SK-N-SH treated with all-trans-retinoic acid at 6 μM for 48 hours (cell line): ENCODE results near the gene RBM18.

ENCODE experiments used
- BACH2 ChIP-seq: fragments of 250-450 bp; sonication (Bioruptor Pico); IDR thresholded peaks from 2 replicates; pipeline ENCODE4 v1.9.0; 2021; ENCODE audit warnings: mild to moderate bottlenecking, borderline replicate concordance
- SNAI2 ChIP-seq: fragments of 250-450 bp; sonication (Bioruptor Pico); IDR thresholded peaks from 2 replicates; pipeline ENCODE4 v1.5.0; 2020; ENCODE audit warnings: mild to moderate bottlenecking, moderate library complexity

DNA sequence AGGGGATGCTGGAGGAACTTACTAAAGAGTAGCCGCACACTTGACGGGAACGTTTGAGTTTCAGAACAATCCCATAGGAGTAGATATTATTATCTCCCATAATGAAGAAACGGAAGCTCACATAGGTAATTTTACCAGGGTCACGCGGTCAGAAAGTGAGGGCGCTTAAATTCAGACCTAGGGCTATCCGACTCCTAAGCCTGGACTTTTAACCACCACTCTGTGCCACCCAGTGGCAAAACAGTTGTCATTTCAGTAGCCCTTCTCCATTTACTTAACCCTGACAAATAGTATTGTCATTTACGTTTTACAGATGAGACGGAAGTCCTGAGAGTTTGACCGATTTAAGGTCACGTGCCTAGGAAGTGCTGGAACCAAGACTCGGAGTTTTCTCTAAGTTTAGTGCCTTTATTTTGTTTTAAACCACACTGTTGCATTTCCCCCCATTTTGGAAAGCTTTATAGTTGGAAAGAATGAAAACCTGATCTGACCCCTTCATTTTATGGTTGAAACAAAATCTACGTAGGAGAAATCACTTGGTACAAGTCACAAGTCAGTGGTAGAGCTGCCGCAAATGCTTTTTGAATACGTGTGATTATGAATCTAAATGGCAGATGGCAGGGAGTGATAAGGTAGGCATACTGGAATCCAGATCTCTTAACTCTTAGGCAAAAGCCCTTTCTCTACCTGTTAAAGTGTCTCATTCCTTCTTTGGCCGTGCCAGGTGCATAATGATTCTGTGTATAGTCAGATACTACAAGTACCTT is 692 bp upstream of the RBM18 start:
- no peak for TF ChIP-seq SNAI2 (CRISPR knock-in tag)
- no peak for TF ChIP-seq BACH2 (CRISPR knock-in tag)
